OCI-LY1 (cell line): ENCODE data around the gene JUND.

ENCODE experiments used
- H2AFZ ChIP-seq: fragments of 200-600 bp; sonication (generic), shearing (Covaris generic); 2 replicates; pipeline ENCODE4 v1.6.0; 2014; ENCODE audit warnings: antibody characterized with exemption, mild to moderate bottlenecking, low read length
- H3F3A ChIP-seq: fragments of 200-600 bp; sonication (generic), shearing (Covaris generic); 2 replicates; pipeline ENCODE4 v1.6.0; 2014; ENCODE audit warnings: mild to moderate bottlenecking, antibody characterized with exemption, low read length, moderate library complexity; ENCODE audit not compliant: insufficient read depth
- H3K27ac ChIP-seq: fragments of 200-600 bp; sonication (generic); 2 replicates; pipeline ENCODE4 v1.5.1; 2014; ENCODE audit warnings: low read length, mixed run types, mild to moderate bottlenecking, low read depth; ENCODE audit not compliant: poor library complexity, severe bottlenecking
- H3K27me3 ChIP-seq: fragments of 200-600 bp; sonication (generic); 2 replicates; pipeline ENCODE4 v1.6.0; 2014; ENCODE audit warnings: antibody characterized with exemption, mild to moderate bottlenecking, low read length, moderate library complexity; ENCODE audit not compliant: insufficient read depth
- H3K36me3 ChIP-seq: fragments of 200-600 bp; sonication (generic); 2 replicates; pipeline ENCODE4 v1.6.1; 2014; ENCODE audit warnings: mild to moderate bottlenecking, antibody characterized with exemption, low read length, moderate library complexity, mixed read lengths; ENCODE audit not compliant: insufficient read depth
- H3K4me1 ChIP-seq: fragments of 200-600 bp; sonication (generic); 2 replicates; pipeline ENCODE4 v1.5.1; 2014; ENCODE audit warnings: mild to moderate bottlenecking, low read length, moderate library complexity; ENCODE audit not compliant: insufficient read depth, severe bottlenecking
- H3K4me2 ChIP-seq: fragments of 200-600 bp; sonication (generic), shearing (Covaris generic); 2 replicates; pipeline ENCODE4 v1.6.1; 2014; ENCODE audit warnings: low read length
- H3K4me3 ChIP-seq: fragments of 200-600 bp; sonication (generic); 2 replicates; pipeline ENCODE4 v1.5.1; 2014; ENCODE audit warnings: low read length, low read depth, mild to moderate bottlenecking, mixed read lengths; ENCODE audit not compliant: poor library complexity, severe bottlenecking
- H3K79me2 ChIP-seq: fragments of 200-600 bp; shearing (Covaris generic); 2 replicates; pipeline ENCODE4 v1.6.1; 2016; ENCODE audit warnings: mixed run types, low read length, mixed read lengths; ENCODE audit not compliant: insufficient read depth
- H3K9ac ChIP-seq: fragments of 200-600 bp; sonication (generic), shearing (Covaris generic); 2 replicates; pipeline ENCODE4 v1.6.1; 2014; ENCODE audit warnings: mild to moderate bottlenecking, low read length, mixed read lengths
- H3K9me2 ChIP-seq: fragments of 200-600 bp; sonication (generic), shearing (Covaris generic); 2 replicates; pipeline ENCODE4 v1.6.1; 2014; ENCODE audit warnings: low read depth, mild to moderate bottlenecking, low read length, mixed read lengths
- H3K9me3 ChIP-seq: fragments of 200-600 bp; shearing (Covaris generic); 2 replicates; pipeline ENCODE4 v1.6.1; 2014; ENCODE audit warnings: low read length, mixed read lengths
- H4K20me1 ChIP-seq: fragments of 200-600 bp; sonication (generic), shearing (Covaris generic); 2 replicates; pipeline ENCODE4 v1.6.0; 2016; ENCODE audit warnings: mild to moderate bottlenecking, low read length; ENCODE audit not compliant: insufficient read depth
- CTCF ChIP-seq: fragments of 200-600 bp; sonication (generic), shearing (Covaris generic); IDR thresholded peaks from 2 replicates; pipeline ENCODE4 v1.5.1; 2017; ENCODE audit warnings: mild to moderate bottlenecking, antibody characterized with exemption, low read length, moderate library complexity, mixed read lengths
- EZH2 ChIP-seq: fragments of 200-600 bp; sonication (generic), shearing (Covaris generic); IDR thresholded peaks from 2 replicates; pipeline ENCODE4 v1.8.0; 2017; ENCODE audit warnings: borderline replicate concordance, mixed run types, mild to moderate bottlenecking, antibody characterized with exemption, low read length, moderate library complexity, mixed read lengths

The JUND gene

GRCh38 chr19:18264971-18265540, 16.4 kb downstream of the JUND start:
- TF ChIP-seq EZH2 (no peak), CTCF (no peak)
- Histone ChIP-seq H3K27ac (no peak overlapping the region), H3K36me3 (no peaks in the 10 kb centered on the region), H3K4me3 (no peak overlapping the region), H4K20me1 (no peaks in the 10 kb centered on the region), H3K4me1 (no peaks in the 10 kb centered on the region), H3K9ac (no peak overlapping the region), H2AFZ (no peak overlapping the region), H3K79me2 (no peaks in the 10 kb centered on the region), H3K27me3 (no peaks in the 10 kb centered on the region; the same call in 1 of the 2 replicates), H3K9me3 (no peaks in the 10 kb centered on the region), H3K4me2 (no peak overlapping the region), H3K9me2 (no peaks in the 10 kb centered on the region), H3F3A (no peaks in the 10 kb centered on the region)

GRCh38 chr19:18264137-18264854, 17.1 kb downstream of the JUND start:
- Histone ChIP-seq H4K20me1 (no peaks in the 10 kb centered on the region), H3K79me2 (no peaks in the 10 kb centered on the region), H3K4me1 (no peaks in the 10 kb centered on the region), H3K36me3 (no peaks in the 10 kb centered on the region), H3K9me2 (no peaks in the 10 kb centered on the region), H3K9me3 (no peaks in the 10 kb centered on the region), H3K4me3 (no peak overlapping the region), H3K27ac (no peak overlapping the region), H2AFZ (no peak overlapping the region), H3K4me2 (no peak overlapping the region), H3K27me3 (no peaks in the 10 kb centered on the region; the same call in 1 of the 2 replicates), H3F3A (no peaks in the 10 kb centered on the region), H3K9ac (no peak overlapping the region)
- TF ChIP-seq CTCF, result no peak
- no peak for TF ChIP-seq EZH2

GRCh38 chr19:18263324-18264136, 17.9 kb downstream of the JUND start:
- Histone ChIP-seq H3K9ac (no peak overlapping the region), H3K27me3 (no peaks in the 10 kb centered on the region; the same call in 1 of the 2 replicates), H3K4me3 (no peak overlapping the region), H3K4me2 (no peak overlapping the region), H3K36me3 (no peaks in the 10 kb centered on the region), H3K27ac (no peak overlapping the region), H4K20me1 (no peaks in the 10 kb centered on the region), H3K9me2 (no peaks in the 10 kb centered on the region), H3F3A (no peaks in the 10 kb centered on the region), H3K4me1 (no peaks in the 10 kb centered on the region), H3K79me2 (no peaks in the 10 kb centered on the region), H3K9me3 (no peaks in the 10 kb centered on the region), H2AFZ (no peak overlapping the region)
- TF ChIP-seq EZH2 (no peak), CTCF (no peak)
